HCT116 (cell line): ENCODE data around the gene IGF2R. TPM values are rescaled to one million over a fixed set of nuclear protein-coding genes. Genes with fewer than 3 reads are reported as not detected.

Experiments used
- ATAC-seq: fragments of 200-7000 bp; cut with Tn5 transposase; 2 replicates; pipeline ENCODE4 v1.9.1; 2020; ENCODE audit warnings: mild to moderate bottlenecking, moderate library complexity
- BruUV-seq: library from RNA; stranded (reverse); fragments of 400-500 nt; replicated peaks from 2 replicates; lab custom pipeline; 2021; lab: Mats Ljungman, UMichigan
- CTCF ChIA-PET: fragments of 300-600 bp; sonication (Branson Sonifier 250); formaldehyde crosslinking; loops from one replicate; lab custom pipeline; 2021; ENCODE audit warnings: antibody characterized with exemption; lab: Charles Lee
- POLR2A ChIA-PET: fragments of 300-600, 350-600 bp; sonication (Branson Sonifier 250); formaldehyde crosslinking; loops from one replicate; lab custom pipeline; 2021; ENCODE audit warnings: antibody characterized with exemption; lab: Charles Lee
- RAD21 ChIA-PET, 2 experiments: fragments of 300-600 bp; sonication (Branson Sonifier 250); formaldehyde crosslinking; loops; one replicate each; lab custom pipeline; 2023; ENCODE audit warnings: low total read pairs in 2 of 2; ENCODE audit not compliant: uncharacterized antibody in 2 of 2, unreplicated experiment in 2 of 2, low non-redundant PET in 1 of 2; lab: Charles Lee
- DNase-seq: peaks from one replicate; pipeline ENCODE4 v3.0.0-alpha.2; 2010; ENCODE audit warnings: low read depth, low spot score
- H2AFZ ChIP-seq: fragments of 200-600 bp; shearing (Covaris generic), sonication (generic); 2 replicates; pipeline ENCODE4 v1.6.1; 2017; ENCODE audit warnings: low read depth, mixed run types, mixed read lengths, antibody characterized with exemption, low read length; ENCODE audit not compliant: poor library complexity, severe bottlenecking
- H3K27ac ChIP-seq: 2 replicates; pipeline ENCODE4 v1.5.1; 2012; ENCODE audit warnings: low read depth, low read length
- H3K27me3 ChIP-seq: fragments of 200-600 bp; sonication (generic); 2 replicates; pipeline ENCODE4 v1.6.1; 2016; ENCODE audit warnings: mixed run types, low read length, mixed read lengths; ENCODE audit not compliant: insufficient read depth
- H3K36me3 ChIP-seq, 2 experiments: fragments of 200-500 bp in 1 of 2; fragments of 200-600 bp in 1 of 2; sonication (Bioruptor generic) in 1 of 2; sonication (generic) in 1 of 2; 2 replicates each; pipeline versions ENCODE4 v1.5.1 to v1.6.1; 2014 to 2016; ENCODE audit warnings: low read length in 2 of 2, inconsistent platforms in 1 of 2, mixed read lengths in 1 of 2, mixed run types in 1 of 2; ENCODE audit not compliant: insufficient read depth in 2 of 2, control insufficient read depth in 1 of 2
- H3K4me1 ChIP-seq, 2 experiments: fragments of 200-600 bp in 1 of 2; sonication (generic) in 1 of 2; 2 replicates each; pipeline versions ENCODE4 v1.5.1 to v1.6.1; 2012 to 2017; ENCODE audit warnings: low read length in 2 of 2, inconsistent platforms in 1 of 2, mild to moderate bottlenecking in 1 of 2, mixed read lengths in 1 of 2, mixed run types in 1 of 2, moderate library complexity in 1 of 2; ENCODE audit not compliant: insufficient read depth in 2 of 2, control insufficient read depth in 1 of 2
- H3K4me2 ChIP-seq: fragments of 200-600 bp; sonication (generic); 2 replicates; pipeline ENCODE4 v1.6.1; 2017; ENCODE audit warnings: mixed run types, low read length, mixed read lengths
- H3K4me3 ChIP-seq, 2 experiments: fragments of 200-600 bp in 1 of 2; sonication (generic) in 1 of 2; replicated peaks in 1 of 2; 2 replicates each; pipeline ENCODE4 v1.5.1; 2011 to 2016; ENCODE audit warnings: low read length in 2 of 2, control low read depth in 1 of 2, low read depth in 1 of 2, mild to moderate bottlenecking in 1 of 2, mixed read lengths in 1 of 2, mixed run types in 1 of 2
- H3K79me2 ChIP-seq: fragments of 200-600 bp; sonication (generic); 2 replicates; pipeline ENCODE4 v1.6.1; 2017; ENCODE audit warnings: mild to moderate bottlenecking, mixed run types, low read length, moderate library complexity, mixed read lengths; ENCODE audit not compliant: insufficient read depth
- H3K9ac ChIP-seq: fragments of 200-600 bp; sonication (generic); 2 replicates; pipeline ENCODE4 v1.6.1; 2016; ENCODE audit warnings: low read length, mixed read lengths
- H3K9me2 ChIP-seq: fragments of 200-600 bp; sonication (generic), shearing (Covaris generic); 2 replicates; pipeline ENCODE4 v1.6.1; 2017; ENCODE audit warnings: mixed run types, mild to moderate bottlenecking, moderate library complexity; ENCODE audit not compliant: insufficient read depth
- H3K9me3 ChIP-seq, 2 experiments: fragments of 200-500 bp in 1 of 2; fragments of 200-600 bp in 1 of 2; sonication (Bioruptor generic) in 1 of 2; sonication (generic) in 1 of 2; 2 replicates each; pipeline ENCODE4 v1.6.1; 2014 to 2017; ENCODE audit warnings: low read length in 2 of 2, mixed read lengths in 2 of 2, inconsistent platforms in 1 of 2, low read depth in 1 of 2, mild to moderate bottlenecking in 1 of 2, mixed run types in 1 of 2, moderate library complexity in 1 of 2; ENCODE audit not compliant: control insufficient read depth in 1 of 2, insufficient read depth in 1 of 2
- H4K20me1 ChIP-seq: fragments of 200-600 bp; sonication (generic), shearing (Covaris generic); 2 replicates; pipeline ENCODE4 v1.6.1; 2017; ENCODE audit warnings: mixed run types, mild to moderate bottlenecking, moderate library complexity; ENCODE audit not compliant: insufficient read depth
- CBX3 ChIP-seq: IDR thresholded peaks from 2 replicates; pipeline ENCODE4 v1.6.1; 2012; ENCODE audit warnings: low read depth
- CEBPB ChIP-seq: IDR thresholded peaks from 2 replicates; pipeline ENCODE4 v1.6.1; 2012; ENCODE audit warnings: low read depth
- EGR1 ChIP-seq: IDR thresholded peaks from 2 replicates; pipeline ENCODE4 v1.6.1; 2012; ENCODE audit warnings: low read depth
- EZH2 ChIP-seq: fragments of 200-600 bp; sonication (generic); IDR thresholded peaks from 2 replicates; pipeline ENCODE4 v1.6.1; 2017; ENCODE audit warnings: antibody characterized with exemption, mixed run types
- EZH2phosphoT487 ChIP-seq: fragments of 200-600 bp; IDR thresholded peaks from 2 replicates; pipeline ENCODE4 v1.6.1; 2018; ENCODE audit warnings: antibody characterized with exemption, borderline replicate concordance
- FOSL1 ChIP-seq: IDR thresholded peaks from 2 replicates; pipeline ENCODE4 v1.6.1; 2012; ENCODE audit warnings: low read depth
- POLR2AphosphoS5 ChIP-seq: IDR thresholded peaks from 2 replicates; pipeline ENCODE4 v1.6.1; 2011; ENCODE audit warnings: mild to moderate bottlenecking, low read depth, low read length, moderate library complexity
- RAD21 ChIP-seq: IDR thresholded peaks from 2 replicates; pipeline ENCODE4 v1.6.1; 2012; ENCODE audit warnings: low read depth, mild to moderate bottlenecking
- SIN3A ChIP-seq: IDR thresholded peaks from 2 replicates; pipeline ENCODE4 v1.6.1; 2012; ENCODE audit warnings: low read depth
- SP1 ChIP-seq: IDR thresholded peaks from 2 replicates; pipeline ENCODE4 v1.6.1; 2012; ENCODE audit warnings: low read depth
- SRF ChIP-seq: IDR thresholded peaks from 2 replicates; pipeline ENCODE4 v1.6.1; 2012; ENCODE audit warnings: low read depth
- TCF7L2 ChIP-seq: IDR thresholded peaks from 2 replicates; pipeline ENCODE4 v1.7.0; 2011; ENCODE audit warnings: borderline replicate concordance, inconsistent platforms; ENCODE audit not compliant: insufficient read depth, insufficient read length; ENCODE audit errors: extremely low read depth
- ZBTB33 ChIP-seq: IDR thresholded peaks from 2 replicates; pipeline ENCODE4 v1.6.1; 2011; ENCODE audit warnings: mild to moderate bottlenecking, low read length, moderate library complexity; ENCODE audit not compliant: insufficient replicate concordance; ENCODE audit errors: extremely low read depth
- ZNF274 ChIP-seq: fragments of 200-500 bp; sonication (Bioruptor generic); IDR thresholded peaks from 2 replicates; pipeline ENCODE4 v1.6.1; 2014; ENCODE audit warnings: mild to moderate bottlenecking, low read depth, low read length, inconsistent platforms
- intact Hi-C: fragments of 100-400 bp; cut with micrococcal nuclease; formaldehyde crosslinking; loops from 2 replicates; pipeline ENCODE4 v1.10.0; 2022
- total RNA-seq: library from RNA; stranded (reverse); gene quantifications from one replicate; pipeline ENCODE4 v1.2.1, GENCODE V29; 2021; ENCODE audit not compliant: unreplicated experiment
- TF ChIP-seq, protein P1 (sequence below): IDR thresholded peaks from 2 replicates; pipeline ENCODE4 v1.6.1; 2012; ENCODE audit warnings: low read depth

Gene IGF2R
- total RNA-seq, 1 experiment from 2014 or later: 37.0 TPM

GRCh38 chr6:159984268-159984786 is 15.4 kb downstream of the IGF2R start:
- TF ChIP-seq SP1 (no peak), RAD21 (no peak), EZH2 (no peak), CBX3 (no peak)
- H3K9me2 ChIP-seq: no peaks in the 10 kb centered on the region
- RAD21 ChIA-PET: no interaction called here
- no peaks in the 10 kb centered on the region for H4K20me1 ChIP-seq
- no TSS peak for BruUV-seq
- no peak overlapping the region for H2AFZ ChIP-seq
- no peak for DNase-seq
- H3K79me2 ChIP-seq: peaks cover 66% of the 10 kb centered on the region
- POLR2A ChIA-PET: no interaction called here
- H3K27ac ChIP-seq: no peak overlapping the region
- ATAC-seq: no peak
- H3K36me3 ChIP-seq: no peaks in the 10 kb centered on the region
- intact Hi-C loops: no loop called here
- CTCF ChIA-PET: no interaction called here
- H3K9me3 ChIP-seq: no peaks in the 10 kb centered on the region
- no peak overlapping the region for H3K4me2 ChIP-seq
- peaks cover 0 to 7% of the 10 kb centered on the region in 2 experiments; a peak in 1 of 4 replicates for H3K4me1 ChIP-seq
- no peak overlapping the region for H3K4me3 ChIP-seq
- no peak overlapping the region for H3K9ac ChIP-seq
- no peaks in the 10 kb centered on the region for H3K27me3 ChIP-seq

GRCh38 chr6:159985296-159985945 is 16.5 kb downstream of the IGF2R start:
- POLR2A ChIA-PET: no interaction called here
- intact Hi-C loops: no loop called here
- H3K4me1 ChIP-seq: peaks cover 0 to 8% of the 10 kb centered on the region in 2 experiments; a peak in 1 of 4 replicates
- DNase-seq: no peak
- H4K20me1 ChIP-seq: no peaks in the 10 kb centered on the region
- CTCF ChIA-PET: no interaction called here
- no peaks in the 10 kb centered on the region for H3K9me3 ChIP-seq
- no peak for ATAC-seq
- no peaks in the 10 kb centered on the region for H3K27me3 ChIP-seq
- H2AFZ ChIP-seq: no peak overlapping the region
- peaks cover 71% of the 10 kb centered on the region for H3K79me2 ChIP-seq
- H3K4me3 ChIP-seq: no peak overlapping the region
- TF ChIP-seq FOSL1 (no peak), SP1 (no peak), SIN3A (no peak), EZH2phosphoT487 (no peak), TCF7L2 (no peak), SRF (no peak), EGR1 (no peak), CBX3 (no peak), CEBPB (no peak), ZNF274 (no peak), ZBTB33 (no peak), POLR2AphosphoS5 (no peak)
- TF ChIP-seq, protein P1, sequence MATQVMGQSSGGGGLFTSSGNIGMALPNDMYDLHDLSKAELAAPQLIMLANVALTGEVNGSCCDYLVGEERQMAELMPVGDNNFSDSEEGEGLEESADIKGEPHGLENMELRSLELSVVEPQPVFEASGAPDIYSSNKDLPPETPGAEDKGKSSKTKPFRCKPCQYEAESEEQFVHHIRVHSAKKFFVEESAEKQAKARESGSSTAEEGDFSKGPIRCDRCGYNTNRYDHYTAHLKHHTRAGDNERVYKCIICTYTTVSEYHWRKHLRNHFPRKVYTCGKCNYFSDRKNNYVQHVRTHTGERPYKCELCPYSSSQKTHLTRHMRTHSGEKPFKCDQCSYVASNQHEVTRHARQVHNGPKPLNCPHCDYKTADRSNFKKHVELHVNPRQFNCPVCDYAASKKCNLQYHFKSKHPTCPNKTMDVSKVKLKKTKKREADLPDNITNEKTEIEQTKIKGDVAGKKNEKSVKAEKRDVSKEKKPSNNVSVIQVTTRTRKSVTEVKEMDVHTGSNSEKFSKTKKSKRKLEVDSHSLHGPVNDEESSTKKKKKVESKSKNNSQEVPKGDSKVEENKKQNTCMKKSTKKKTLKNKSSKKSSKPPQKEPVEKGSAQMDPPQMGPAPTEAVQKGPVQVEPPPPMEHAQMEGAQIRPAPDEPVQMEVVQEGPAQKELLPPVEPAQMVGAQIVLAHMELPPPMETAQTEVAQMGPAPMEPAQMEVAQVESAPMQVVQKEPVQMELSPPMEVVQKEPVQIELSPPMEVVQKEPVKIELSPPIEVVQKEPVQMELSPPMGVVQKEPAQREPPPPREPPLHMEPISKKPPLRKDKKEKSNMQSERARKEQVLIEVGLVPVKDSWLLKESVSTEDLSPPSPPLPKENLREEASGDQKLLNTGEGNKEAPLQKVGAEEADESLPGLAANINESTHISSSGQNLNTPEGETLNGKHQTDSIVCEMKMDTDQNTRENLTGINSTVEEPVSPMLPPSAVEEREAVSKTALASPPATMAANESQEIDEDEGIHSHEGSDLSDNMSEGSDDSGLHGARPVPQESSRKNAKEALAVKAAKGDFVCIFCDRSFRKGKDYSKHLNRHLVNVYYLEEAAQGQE: no peak
- no TSS peak for BruUV-seq
- H3K9me2 ChIP-seq: no peaks in the 10 kb centered on the region
- no peak overlapping the region for H3K9ac ChIP-seq
- H3K27ac ChIP-seq: no peak overlapping the region
- no peaks in the 10 kb centered on the region for H3K36me3 ChIP-seq
- RAD21 ChIA-PET: no interaction called here
- no peak overlapping the region for H3K4me2 ChIP-seq
